HCT116 (cell line): ENCODE measurements around the gene MTIF3. TPM values are rescaled to one million over a fixed set of nuclear protein-coding genes. Genes with fewer than 3 reads are reported as not detected.

Experiments used
- ATAC-seq: fragments of 200-7000 bp; cut with Tn5 transposase; 2 replicates; pipeline ENCODE4 v1.9.1; 2020; ENCODE audit warnings: mild to moderate bottlenecking, moderate library complexity
- BruUV-seq: library from RNA; stranded (reverse); fragments of 400-500 nt; replicated peaks from 2 replicates; lab custom pipeline; 2021; lab: Mats Ljungman, UMichigan
- CTCF ChIA-PET: fragments of 300-600 bp; sonication (Branson Sonifier 250); formaldehyde crosslinking; loops from one replicate; lab custom pipeline; 2021; ENCODE audit warnings: antibody characterized with exemption; lab: Charles Lee
- POLR2A ChIA-PET: fragments of 300-600, 350-600 bp; sonication (Branson Sonifier 250); formaldehyde crosslinking; loops from one replicate; lab custom pipeline; 2021; ENCODE audit warnings: antibody characterized with exemption; lab: Charles Lee
- RAD21 ChIA-PET, 2 experiments: fragments of 300-600 bp; sonication (Branson Sonifier 250); formaldehyde crosslinking; loops; one replicate each; lab custom pipeline; 2023; ENCODE audit warnings: low total read pairs in 2 of 2; ENCODE audit not compliant: uncharacterized antibody in 2 of 2, unreplicated experiment in 2 of 2, low non-redundant PET in 1 of 2; lab: Charles Lee
- DNase-seq: peaks from one replicate; pipeline ENCODE4 v3.0.0-alpha.2; 2010; ENCODE audit warnings: low read depth, low spot score
- H2AFZ ChIP-seq: fragments of 200-600 bp; shearing (Covaris generic), sonication (generic); 2 replicates; pipeline ENCODE4 v1.6.1; 2017; ENCODE audit warnings: low read depth, mixed run types, mixed read lengths, antibody characterized with exemption, low read length; ENCODE audit not compliant: poor library complexity, severe bottlenecking
- H3K27ac ChIP-seq: 2 replicates; pipeline ENCODE4 v1.5.1; 2012; ENCODE audit warnings: low read depth, low read length
- H3K27me3 ChIP-seq: fragments of 200-600 bp; sonication (generic); 2 replicates; pipeline ENCODE4 v1.6.1; 2016; ENCODE audit warnings: mixed run types, low read length, mixed read lengths; ENCODE audit not compliant: insufficient read depth
- H3K36me3 ChIP-seq, 2 experiments: fragments of 200-500 bp in 1 of 2; fragments of 200-600 bp in 1 of 2; sonication (Bioruptor generic) in 1 of 2; sonication (generic) in 1 of 2; 2 replicates each; pipeline versions ENCODE4 v1.5.1 to v1.6.1; 2014 to 2016; ENCODE audit warnings: low read length in 2 of 2, inconsistent platforms in 1 of 2, mixed read lengths in 1 of 2, mixed run types in 1 of 2; ENCODE audit not compliant: insufficient read depth in 2 of 2, control insufficient read depth in 1 of 2
- H3K4me1 ChIP-seq, 2 experiments: fragments of 200-600 bp in 1 of 2; sonication (generic) in 1 of 2; 2 replicates each; pipeline versions ENCODE4 v1.5.1 to v1.6.1; 2012 to 2017; ENCODE audit warnings: low read length in 2 of 2, inconsistent platforms in 1 of 2, mild to moderate bottlenecking in 1 of 2, mixed read lengths in 1 of 2, mixed run types in 1 of 2, moderate library complexity in 1 of 2; ENCODE audit not compliant: insufficient read depth in 2 of 2, control insufficient read depth in 1 of 2
- H3K4me2 ChIP-seq: fragments of 200-600 bp; sonication (generic); 2 replicates; pipeline ENCODE4 v1.6.1; 2017; ENCODE audit warnings: mixed run types, low read length, mixed read lengths
- H3K4me3 ChIP-seq, 2 experiments: fragments of 200-600 bp in 1 of 2; sonication (generic) in 1 of 2; replicated peaks in 1 of 2; 2 replicates each; pipeline ENCODE4 v1.5.1; 2011 to 2016; ENCODE audit warnings: low read length in 2 of 2, control low read depth in 1 of 2, low read depth in 1 of 2, mild to moderate bottlenecking in 1 of 2, mixed read lengths in 1 of 2, mixed run types in 1 of 2
- H3K79me2 ChIP-seq: fragments of 200-600 bp; sonication (generic); 2 replicates; pipeline ENCODE4 v1.6.1; 2017; ENCODE audit warnings: mild to moderate bottlenecking, mixed run types, low read length, moderate library complexity, mixed read lengths; ENCODE audit not compliant: insufficient read depth
- H3K9ac ChIP-seq: fragments of 200-600 bp; sonication (generic); 2 replicates; pipeline ENCODE4 v1.6.1; 2016; ENCODE audit warnings: low read length, mixed read lengths
- H3K9me2 ChIP-seq: fragments of 200-600 bp; sonication (generic), shearing (Covaris generic); 2 replicates; pipeline ENCODE4 v1.6.1; 2017; ENCODE audit warnings: mixed run types, mild to moderate bottlenecking, moderate library complexity; ENCODE audit not compliant: insufficient read depth
- H3K9me3 ChIP-seq, 2 experiments: fragments of 200-500 bp in 1 of 2; fragments of 200-600 bp in 1 of 2; sonication (Bioruptor generic) in 1 of 2; sonication (generic) in 1 of 2; 2 replicates each; pipeline ENCODE4 v1.6.1; 2014 to 2017; ENCODE audit warnings: low read length in 2 of 2, mixed read lengths in 2 of 2, inconsistent platforms in 1 of 2, low read depth in 1 of 2, mild to moderate bottlenecking in 1 of 2, mixed run types in 1 of 2, moderate library complexity in 1 of 2; ENCODE audit not compliant: control insufficient read depth in 1 of 2, insufficient read depth in 1 of 2
- H4K20me1 ChIP-seq: fragments of 200-600 bp; sonication (generic), shearing (Covaris generic); 2 replicates; pipeline ENCODE4 v1.6.1; 2017; ENCODE audit warnings: mixed run types, mild to moderate bottlenecking, moderate library complexity; ENCODE audit not compliant: insufficient read depth
- CBX3 ChIP-seq: IDR thresholded peaks from 2 replicates; pipeline ENCODE4 v1.6.1; 2012; ENCODE audit warnings: low read depth
- CEBPB ChIP-seq: IDR thresholded peaks from 2 replicates; pipeline ENCODE4 v1.6.1; 2012; ENCODE audit warnings: low read depth
- EGR1 ChIP-seq: IDR thresholded peaks from 2 replicates; pipeline ENCODE4 v1.6.1; 2012; ENCODE audit warnings: low read depth
- ELF1 ChIP-seq: IDR thresholded peaks from 2 replicates; pipeline ENCODE4 v1.6.1; 2012; ENCODE audit warnings: low read depth, borderline replicate concordance
- EZH2 ChIP-seq: fragments of 200-600 bp; sonication (generic); IDR thresholded peaks from 2 replicates; pipeline ENCODE4 v1.6.1; 2017; ENCODE audit warnings: antibody characterized with exemption, mixed run types
- EZH2phosphoT487 ChIP-seq: fragments of 200-600 bp; IDR thresholded peaks from 2 replicates; pipeline ENCODE4 v1.6.1; 2018; ENCODE audit warnings: antibody characterized with exemption, borderline replicate concordance
- FOSL1 ChIP-seq: IDR thresholded peaks from 2 replicates; pipeline ENCODE4 v1.6.1; 2012; ENCODE audit warnings: low read depth
- JUND ChIP-seq: IDR thresholded peaks from 2 replicates; pipeline ENCODE4 v1.6.1; 2012
- POLR2AphosphoS5 ChIP-seq: IDR thresholded peaks from 2 replicates; pipeline ENCODE4 v1.6.1; 2011; ENCODE audit warnings: mild to moderate bottlenecking, low read depth, low read length, moderate library complexity
- RAD21 ChIP-seq: IDR thresholded peaks from 2 replicates; pipeline ENCODE4 v1.6.1; 2012; ENCODE audit warnings: low read depth, mild to moderate bottlenecking
- SIN3A ChIP-seq: IDR thresholded peaks from 2 replicates; pipeline ENCODE4 v1.6.1; 2012; ENCODE audit warnings: low read depth
- SRF ChIP-seq: IDR thresholded peaks from 2 replicates; pipeline ENCODE4 v1.6.1; 2012; ENCODE audit warnings: low read depth
- TCF7L2 ChIP-seq: IDR thresholded peaks from 2 replicates; pipeline ENCODE4 v1.7.0; 2011; ENCODE audit warnings: borderline replicate concordance, inconsistent platforms; ENCODE audit not compliant: insufficient read depth, insufficient read length; ENCODE audit errors: extremely low read depth
- ZBTB33 ChIP-seq: IDR thresholded peaks from 2 replicates; pipeline ENCODE4 v1.6.1; 2011; ENCODE audit warnings: mild to moderate bottlenecking, low read length, moderate library complexity; ENCODE audit not compliant: insufficient replicate concordance; ENCODE audit errors: extremely low read depth
- ZNF274 ChIP-seq: fragments of 200-500 bp; sonication (Bioruptor generic); IDR thresholded peaks from 2 replicates; pipeline ENCODE4 v1.6.1; 2014; ENCODE audit warnings: mild to moderate bottlenecking, low read depth, low read length, inconsistent platforms
- intact Hi-C: fragments of 100-400 bp; cut with micrococcal nuclease; formaldehyde crosslinking; loops from 2 replicates; pipeline ENCODE4 v1.10.0; 2022
- total RNA-seq: library from RNA; stranded (reverse); gene quantifications from one replicate; pipeline ENCODE4 v1.2.1, GENCODE V29; 2021; ENCODE audit not compliant: unreplicated experiment

MTIF3 gene
- total RNA-seq, 1 experiment from 2014 or later, result 27.8 TPM

DNA sequence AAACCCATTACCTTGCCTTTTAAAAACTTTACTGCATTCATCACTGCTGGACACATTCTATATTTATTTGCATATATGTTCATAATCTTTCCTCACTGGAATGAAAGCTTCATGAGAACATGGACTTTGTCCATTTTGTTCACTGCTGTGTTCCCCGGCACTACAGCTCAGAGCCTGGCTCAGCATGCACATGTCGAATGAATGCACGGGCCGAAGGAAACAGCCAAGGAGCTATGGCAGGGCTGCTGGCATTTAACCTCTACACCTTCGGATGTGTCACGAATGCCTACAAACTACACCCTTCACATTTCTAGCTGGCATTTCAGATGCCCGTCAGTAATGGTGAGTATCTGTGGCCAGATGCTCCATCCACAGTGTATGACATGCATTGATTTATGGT, 7.6 kb downstream of the MTIF3 start:
- H3K27ac ChIP-seq, result no peak overlapping the region
- H2AFZ ChIP-seq, result no peak overlapping the region
- no peaks in the 10 kb centered on the region for H3K9me2 ChIP-seq
- H4K20me1 ChIP-seq, result no peaks in the 10 kb centered on the region
- no peaks in the 10 kb centered on the region for H3K9me3 ChIP-seq
- DNase-seq (no peak), ATAC-seq (no peak)
- H3K79me2 ChIP-seq, result peaks cover 9% of the 10 kb centered on the region; the same call in 1 of the 2 replicates
- RAD21 ChIA-PET, result no interaction called here
- peaks cover 0 to 4% of the 10 kb centered on the region in 2 experiments; a peak in 2 of 4 replicates for H3K36me3 ChIP-seq
- no TSS peak for BruUV-seq
- no peak overlapping the region for H3K9ac ChIP-seq
- CTCF ChIA-PET, result no interaction called here
- no peak overlapping the region for H3K4me3 ChIP-seq
- intact Hi-C loops, result no loop called here
- POLR2A ChIA-PET, result no interaction called here
- H3K27me3 ChIP-seq, result no peaks in the 10 kb centered on the region
- H3K4me2 ChIP-seq, result no peak overlapping the region
- no peak for TF ChIP-seq ZNF274
- TF ChIP-seq EGR1, result no peak
- TF ChIP-seq POLR2AphosphoS5, result no peak
- TF ChIP-seq ELF1, result no peak
- no peak for TF ChIP-seq SRF
- TF ChIP-seq JUND, result no peak
- TF ChIP-seq TCF7L2, result no peak
- TF ChIP-seq CEBPB, result no peak
- TF ChIP-seq SIN3A, result no peak
- no peak for TF ChIP-seq CBX3
- TF ChIP-seq EZH2phosphoT487, result no peak
- no peak for TF ChIP-seq EZH2
- TF ChIP-seq RAD21, result no peak
- no peak for TF ChIP-seq ZBTB33
- TF ChIP-seq FOSL1, result no peak
- no peaks in the 10 kb centered on the region for H3K4me1 ChIP-seq
